ENCODE measurements around the gene ARPP21.

The ARPP21 gene

DNA sequence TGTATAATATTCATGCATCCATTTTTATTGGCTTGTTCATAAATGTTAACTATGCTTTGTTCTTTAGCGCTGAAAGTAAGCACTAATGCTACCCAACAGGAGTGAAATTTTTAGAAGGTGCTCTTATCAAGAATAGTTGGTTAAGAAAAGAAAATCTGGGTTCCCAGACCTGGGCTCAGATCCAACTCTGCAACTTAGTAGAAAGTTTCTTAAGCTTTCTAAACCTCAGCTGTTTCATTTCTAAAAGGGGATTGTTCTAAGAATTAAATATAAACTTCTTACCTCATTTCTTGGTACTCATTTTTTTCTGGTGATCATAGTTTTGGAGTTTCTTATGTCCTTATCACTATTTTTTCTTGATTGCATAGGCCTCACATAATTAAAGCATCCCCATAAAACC, 12.1 kb downstream of the ARPP21 start:
- no peak for TF ChIP-seq CTCF (IDR thresholded peaks at IDR 0.05; ENCODE audit: extremely low read depth, missing control alignments)
- DNase-seq (ENCODE audit: low spot score): no peak

DNA sequence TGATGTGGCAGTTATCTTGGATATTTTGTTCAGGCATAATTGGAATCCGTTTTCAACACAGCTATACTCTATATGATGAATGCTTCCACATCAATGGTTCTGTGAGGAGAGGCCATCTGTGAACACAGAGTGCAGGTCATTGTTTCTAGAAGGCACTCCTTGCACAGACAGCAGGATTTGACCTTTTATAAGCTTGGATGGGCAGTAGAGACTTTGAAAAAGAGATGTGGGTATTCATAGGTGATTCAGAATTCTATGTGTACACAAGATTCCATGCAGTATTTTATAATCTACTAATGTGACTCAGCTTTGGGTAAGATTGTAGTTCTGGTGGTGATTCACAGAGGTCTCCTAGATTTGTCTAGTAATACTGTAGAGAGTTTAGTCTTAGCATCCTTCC, 12.5 kb downstream of the ARPP21 start:
- no peak for DNase-seq (ENCODE audit: low spot score)

DNA sequence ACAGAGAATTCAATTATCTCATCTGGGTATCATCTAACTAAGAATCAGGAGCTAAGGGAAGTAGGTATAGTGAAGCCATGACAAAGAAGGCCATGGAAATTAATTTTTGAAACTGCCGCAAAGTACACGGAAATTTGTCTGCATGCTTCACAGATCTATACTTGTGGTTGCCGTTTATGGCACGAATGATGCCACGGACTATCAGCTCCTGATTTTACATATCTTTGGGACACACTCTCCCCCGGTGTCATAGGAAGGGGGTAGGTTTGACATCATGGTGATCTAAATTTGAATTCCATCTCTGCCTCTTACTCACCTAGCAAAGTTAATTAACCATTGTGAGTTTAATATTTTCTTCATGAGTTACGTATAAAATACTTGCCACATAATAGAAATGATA, 14.0 kb downstream of the ARPP21 start:
- no peak for DNase-seq (ENCODE audit: low spot score)
- no peak for TF ChIP-seq CTCF (IDR thresholded peaks at IDR 0.05; ENCODE audit: extremely low read depth, missing control alignments)

More for the DNA sequence above, 12.5 kb downstream of the ARPP21 start:
- TF ChIP-seq CTCF (IDR thresholded peaks at IDR 0.05; ENCODE audit: extremely low read depth, missing control alignments): no peak

- no peak for DNase-seq (ENCODE audit: low spot score)
- no peak for TF ChIP-seq CTCF (IDR thresholded peaks at IDR 0.05; ENCODE audit: extremely low read depth, missing control alignments)
Observed at GRCh38 chr3:35654476-35654875, 15.2 kb downstream of the ARPP21 start.

- no peak for TF ChIP-seq CTCF (IDR thresholded peaks at IDR 0.05; ENCODE audit: extremely low read depth, missing control alignments)
- DNase-seq (ENCODE audit: low spot score): no peak
Observed at GRCh38 chr3:35658686-35659085, 19.4 kb downstream of the ARPP21 start.

DNA sequence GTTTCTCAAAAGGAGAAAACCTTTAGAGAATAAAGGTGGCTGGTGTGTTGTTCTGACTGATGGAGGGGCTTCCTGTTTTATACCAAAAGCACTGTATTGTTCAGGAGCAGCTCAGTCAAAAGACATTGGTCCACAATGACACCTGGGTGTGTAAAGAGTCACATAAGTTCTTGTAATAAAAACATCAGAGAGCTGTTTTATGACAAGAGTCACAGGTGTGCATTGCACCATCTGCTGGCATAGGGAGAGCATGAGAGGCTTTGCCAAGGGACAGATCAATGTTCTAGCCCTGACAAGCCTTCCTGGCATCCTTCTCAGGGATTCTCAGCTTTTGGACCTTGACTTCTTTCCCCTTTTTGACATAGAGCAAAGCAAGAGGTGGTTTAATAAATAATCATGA, 20.4 kb downstream of the ARPP21 start:
- TF ChIP-seq CTCF (IDR thresholded peaks at IDR 0.05; ENCODE audit: extremely low read depth, missing control alignments): no peak
- DNase-seq (ENCODE audit: low spot score): no peak

DNA sequence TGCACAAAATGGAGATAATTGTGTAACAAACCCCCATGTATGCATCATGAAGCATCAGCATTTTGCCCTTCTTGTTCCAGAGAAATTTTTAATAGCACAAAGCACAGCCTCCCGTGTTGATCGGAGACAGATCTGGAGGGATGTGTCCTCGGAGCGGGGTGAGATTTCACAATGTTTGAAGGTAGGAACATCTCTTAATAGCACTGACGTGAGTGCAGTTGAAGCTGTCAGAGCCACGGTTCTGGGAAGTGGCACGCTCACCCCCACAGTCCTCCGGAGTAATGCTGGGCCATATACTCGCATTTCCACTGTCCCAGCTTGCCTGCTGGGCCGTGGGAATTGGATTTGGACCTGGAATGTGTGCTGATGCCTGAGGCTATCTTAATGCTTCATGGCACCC, 24.1 kb downstream of the ARPP21 start:
- TF ChIP-seq CTCF (IDR thresholded peaks at IDR 0.05; ENCODE audit: extremely low read depth, missing control alignments): no peak
- no peak for DNase-seq (ENCODE audit: low spot score)

Data from GM20000 (cell line).